IgD-negative memory B cell (primary cell): ENCODE measurements around the gene BEGAIN. TPM values are rescaled to one million over a fixed set of nuclear protein-coding genes. Genes with fewer than 3 reads are reported as not detected.

Experiments
- H3K27ac Mint-ChIP-seq, 3 donors: one replicate each; pipeline ENCODE4 v1.8.0; 2020 to 2022; ENCODE audit warnings: mild to moderate bottlenecking in 3 of 3, mixed read lengths in 3 of 3, moderate library complexity in 1 of 3
- H3K27me3 Mint-ChIP-seq: one replicate; pipeline ENCODE4 v1.8.0; 2021; ENCODE audit warnings: mixed read lengths
- H3K36me3 Mint-ChIP-seq: one replicate; pipeline ENCODE4 v1.8.0; 2020; ENCODE audit warnings: mild to moderate bottlenecking, mixed read lengths
- H3K4me1 Mint-ChIP-seq, 3 donors: one replicate each; pipeline ENCODE4 v1.8.0; 2020 to 2022; ENCODE audit warnings: mixed read lengths in 3 of 3, mild to moderate bottlenecking in 1 of 3
- H3K4me3 Mint-ChIP-seq, 4 donors: one replicate each; pipeline ENCODE4 v1.8.0; 2020 to 2022; ENCODE audit warnings: mild to moderate bottlenecking in 4 of 4, mixed read lengths in 4 of 4, moderate library complexity in 3 of 4
- H3K9me3 Mint-ChIP-seq, 3 donors: one replicate each; pipeline ENCODE4 v1.8.0; 2020 to 2021; ENCODE audit warnings: mixed read lengths in 3 of 3, mild to moderate bottlenecking in 1 of 3
- polyA plus RNA-seq: library from polyadenylated mRNA; unstranded; fragments of 300-500 nt; fragmentation: Illumina TruSeq; gene quantifications from one replicate; pipeline ENCODE4 v1.2.3, GENCODE V29; 2021

BEGAIN gene
- polyA plus RNA-seq, 1 donor from 2014 or later, result 0.91 TPM

DNA sequence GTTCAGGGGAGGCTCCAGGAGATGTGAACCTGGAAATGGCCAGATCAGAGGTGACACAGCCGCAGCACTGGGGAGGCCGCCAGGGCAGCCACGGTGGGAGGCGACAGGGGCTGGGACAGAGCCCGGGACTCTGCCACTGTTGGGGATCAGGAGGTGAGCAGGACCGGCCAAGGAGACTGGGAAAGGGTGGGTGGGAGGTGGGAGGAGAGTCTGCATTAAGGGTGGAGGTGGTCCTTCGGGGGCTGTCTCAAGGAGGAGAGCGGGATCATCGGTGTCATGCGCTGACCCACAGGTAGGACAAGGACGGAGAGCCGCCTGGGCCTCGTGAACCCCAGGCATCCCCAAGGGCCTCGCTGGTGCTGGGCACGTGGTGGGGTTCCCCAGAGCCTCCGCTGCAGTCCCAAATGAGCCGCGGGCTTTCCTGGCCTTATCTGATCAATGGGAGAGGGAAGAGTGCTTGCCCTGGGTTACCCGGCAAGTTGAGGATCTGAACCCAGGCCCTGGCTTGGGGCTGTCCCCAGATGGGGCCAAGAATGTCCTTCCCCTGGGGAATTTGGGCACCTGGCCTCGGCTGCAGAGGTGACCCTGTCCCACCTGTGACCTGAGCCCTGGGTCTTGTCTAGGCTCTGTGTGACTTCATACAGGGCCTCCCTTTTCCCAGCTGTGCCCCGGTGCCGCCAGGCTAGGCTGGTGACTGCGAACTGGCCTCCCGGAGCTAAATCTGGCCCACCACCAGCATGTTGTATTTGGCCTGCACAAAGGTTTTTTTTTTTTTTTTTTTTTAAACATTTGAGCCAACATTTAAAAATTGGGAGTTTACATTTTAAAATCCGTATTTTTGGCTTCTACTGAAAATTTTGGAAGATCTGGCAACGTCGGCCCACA lies 13.2 kb downstream of the BEGAIN start:
- Mint-ChIP-seq H3K27ac (no peak overlapping the region), H3K4me3 (no peak overlapping the region), H3K4me1 (peaks cover 0 to 5% (median 3%) of the 10 kb centered on the region in 3 donors), H3K36me3 (peaks cover 2% of the 10 kb centered on the region), H3K27me3 (peaks cover 32% of the 10 kb centered on the region), H3K9me3 (peaks cover 0 to under 1% (median 0%) of the 10 kb centered on the region in 3 donors)

DNA sequence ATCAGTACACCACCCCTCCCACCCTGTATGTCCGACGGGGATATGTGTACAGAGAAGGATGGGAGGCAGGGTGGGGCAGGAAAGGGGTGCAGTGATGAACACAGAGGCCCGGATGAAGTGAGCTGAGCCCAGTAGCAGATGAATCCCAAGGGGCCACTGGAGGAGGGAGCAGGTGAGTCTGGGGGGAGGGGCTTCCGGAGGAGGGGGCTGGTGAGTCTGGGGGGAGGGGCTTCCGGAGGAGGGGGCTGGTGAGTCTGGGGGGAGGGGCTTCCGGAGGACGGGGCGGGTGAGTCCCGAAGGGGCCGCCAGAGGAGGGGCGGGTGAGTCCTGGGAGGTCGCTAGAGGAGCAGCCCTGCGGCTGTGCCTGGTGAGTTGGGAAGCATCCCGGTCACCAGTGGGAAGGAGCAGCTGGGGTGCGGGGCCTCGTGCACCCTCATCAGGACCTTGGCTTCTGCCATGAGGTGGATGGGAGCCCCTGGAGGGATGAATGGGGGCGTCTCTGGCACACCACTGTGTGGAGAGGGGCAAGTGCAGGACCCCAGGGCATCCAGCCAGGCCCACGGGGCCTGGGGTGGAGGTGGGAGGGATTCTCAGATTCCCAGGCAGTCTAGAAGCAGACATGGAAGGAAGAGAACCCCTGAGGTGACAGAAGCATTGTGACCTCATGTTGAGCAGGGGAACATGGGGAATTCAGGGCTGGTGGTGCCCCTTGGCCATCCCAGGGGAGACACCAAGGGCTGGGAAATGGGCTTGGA lies 14.0 kb downstream of the BEGAIN start:
- Mint-ChIP-seq H3K36me3 (peaks cover 2% of the 10 kb centered on the region), H3K27ac (no peak overlapping the region), H3K4me1 (peaks cover 0 to 5% (median 3%) of the 10 kb centered on the region in 3 donors), H3K4me3 (no peak overlapping the region), H3K9me3 (no peaks in the 10 kb centered on the region), H3K27me3 (peaks cover 32% of the 10 kb centered on the region)

- peaks cover 32% of the 10 kb centered on the region for H3K27me3 Mint-ChIP-seq
- H3K27ac Mint-ChIP-seq, result no peak overlapping the region
- no peaks in the 10 kb centered on the region for H3K9me3 Mint-ChIP-seq
- peaks cover 2% of the 10 kb centered on the region for H3K36me3 Mint-ChIP-seq
- peaks cover 0 to 5% (median 3%) of the 10 kb centered on the region in 3 donors for H3K4me1 Mint-ChIP-seq
- no peak overlapping the region for H3K4me3 Mint-ChIP-seq
Measured at GRCh38 chr14:100572543-100572942, 14.7 kb downstream of the BEGAIN start.

GRCh38 chr14:100571837-100572236 lies 15.4 kb downstream of the BEGAIN start:
- H3K4me1 Mint-ChIP-seq, result peaks cover 0 to 5% (median 3%) of the 10 kb centered on the region in 3 donors
- H3K4me3 Mint-ChIP-seq, result no peak overlapping the region
- peaks cover 2% of the 10 kb centered on the region for H3K36me3 Mint-ChIP-seq

DNA sequence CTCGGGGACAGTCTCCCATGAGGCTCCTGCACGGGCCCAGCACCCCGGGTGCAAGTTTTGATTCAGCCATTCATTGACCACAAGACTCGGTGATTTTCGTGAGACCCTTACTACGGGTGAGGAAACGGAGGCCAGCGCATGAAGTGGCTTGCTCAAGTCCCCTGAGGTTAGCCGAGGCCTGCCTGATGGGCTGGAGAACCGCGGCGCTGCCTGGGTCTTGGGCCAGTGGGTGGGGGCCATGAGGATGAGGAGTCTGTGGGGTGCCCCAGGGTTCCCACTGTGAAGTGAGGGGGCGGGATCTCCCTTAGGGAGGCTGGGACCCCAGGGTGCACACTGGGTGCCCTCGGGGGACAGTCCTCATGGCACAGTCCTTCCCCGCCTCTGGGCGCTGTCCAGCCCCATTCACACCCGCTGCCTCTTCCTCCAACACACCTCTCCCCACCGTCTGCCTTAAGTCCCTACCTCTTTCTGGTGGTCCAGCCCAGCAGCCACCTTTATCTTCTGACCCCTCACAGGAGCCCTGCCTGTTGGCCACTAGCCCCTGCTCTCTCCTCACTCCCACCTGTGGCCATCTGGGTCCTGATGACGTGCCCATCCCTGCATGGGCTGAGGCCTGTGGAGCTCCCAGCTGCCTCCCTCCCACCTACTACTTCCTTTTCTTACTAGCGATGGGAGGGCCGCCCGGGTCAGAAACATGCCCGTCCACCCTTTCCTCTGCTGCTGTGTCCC lies 16.3 kb downstream of the BEGAIN start:
- H3K9me3 Mint-ChIP-seq, result peaks cover 0 to 2% (median 0%) of the 10 kb centered on the region in 3 donors
- H3K27ac Mint-ChIP-seq, result no peak overlapping the region
- H3K36me3 Mint-ChIP-seq, result peaks cover 2% of the 10 kb centered on the region
- peaks cover 37% of the 10 kb centered on the region for H3K27me3 Mint-ChIP-seq
- H3K4me3 Mint-ChIP-seq, result peak overlapping the region in 1 of 4 donors; percentile 82
- peaks cover 0 to 5% (median 3%) of the 10 kb centered on the region in 3 donors for H3K4me1 Mint-ChIP-seq

More at GRCh38 chr14:100571837-100572236, 15.4 kb downstream of the BEGAIN start:
- H3K27ac Mint-ChIP-seq, result no peak overlapping the region
- H3K27me3 Mint-ChIP-seq, result peaks cover 32% of the 10 kb centered on the region
- peaks cover 0 to 2% (median 0%) of the 10 kb centered on the region in 3 donors for H3K9me3 Mint-ChIP-seq

DNA sequence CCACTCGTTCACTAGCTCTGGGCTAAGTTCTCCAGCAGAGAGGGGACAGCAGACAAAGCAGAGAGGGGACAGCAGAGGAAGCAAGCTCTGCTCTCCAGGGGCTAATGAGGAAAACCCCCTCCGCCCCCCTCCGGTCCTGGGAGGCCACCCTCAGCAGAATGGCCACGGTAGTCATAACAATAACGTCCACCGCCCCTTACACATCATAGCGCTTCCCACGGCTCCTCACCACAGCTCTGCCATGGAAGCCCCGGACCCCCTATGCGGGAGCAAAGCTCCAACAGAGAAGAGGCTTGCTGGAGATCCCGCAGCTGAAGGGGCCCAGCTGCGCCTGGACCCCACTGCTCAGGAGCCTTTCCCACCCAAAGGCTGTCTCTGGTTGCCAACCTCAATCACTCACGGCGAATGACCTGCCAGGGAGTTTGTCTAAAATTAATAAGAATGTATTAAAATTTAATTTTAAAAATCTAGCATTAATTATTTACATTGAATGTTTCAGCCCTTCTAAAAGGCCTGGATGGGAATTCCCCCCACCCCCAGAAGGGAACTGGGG lies 17.4 kb downstream of the BEGAIN start:
- Mint-ChIP-seq H3K36me3 (peaks cover 2% of the 10 kb centered on the region), H3K27me3 (peaks cover 46% of the 10 kb centered on the region), H3K27ac (no peak overlapping the region), H3K9me3 (peaks cover 0 to 2% (median 0%) of the 10 kb centered on the region in 3 donors), H3K4me3 (no peak overlapping the region), H3K4me1 (peaks cover 0 to 5% (median 3%) of the 10 kb centered on the region in 3 donors)

- H3K4me3 Mint-ChIP-seq, result peak overlapping the region in 1 of 4 donors; percentile 73
- H3K9me3 Mint-ChIP-seq, result peaks cover 0 to 2% (median 0%) of the 10 kb centered on the region in 3 donors
- H3K4me1 Mint-ChIP-seq, result peaks cover 0 to 5% (median 3%) of the 10 kb centered on the region in 3 donors
- no peak overlapping the region for H3K27ac Mint-ChIP-seq
- peaks cover 2% of the 10 kb centered on the region for H3K36me3 Mint-ChIP-seq
- peaks cover 50% of the 10 kb centered on the region for H3K27me3 Mint-ChIP-seq
Measured at GRCh38 chr14:100568998-100569733, 18.1 kb downstream of the BEGAIN start.

GRCh38 chr14:100568164-100568997 lies 18.8 kb downstream of the BEGAIN start:
- no peak overlapping the region for H3K27ac Mint-ChIP-seq
- peaks cover 0 to 2% (median 0%) of the 10 kb centered on the region in 3 donors for H3K9me3 Mint-ChIP-seq
- H3K4me3 Mint-ChIP-seq, result no peak overlapping the region
- H3K36me3 Mint-ChIP-seq, result peaks cover 2% of the 10 kb centered on the region
- peaks cover 56% of the 10 kb centered on the region for H3K27me3 Mint-ChIP-seq
- H3K4me1 Mint-ChIP-seq, result peaks cover 0 to 5% (median 3%) of the 10 kb centered on the region in 3 donors

DNA sequence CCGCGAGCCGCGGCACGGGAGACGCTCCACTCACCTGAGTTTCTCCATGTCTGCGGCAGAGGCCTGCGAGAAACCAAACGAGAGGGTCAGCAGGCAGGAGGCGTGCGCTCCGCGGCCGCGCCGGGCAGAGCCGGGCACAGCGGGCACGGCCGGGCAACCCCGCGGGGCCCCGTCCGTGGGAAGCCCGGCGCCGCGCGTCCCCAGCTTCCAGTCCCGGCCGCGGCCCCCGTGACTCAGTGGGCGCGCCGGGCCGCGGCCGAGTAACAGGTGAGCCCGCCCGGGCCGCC lies 19.4 kb downstream of the BEGAIN start:
- Mint-ChIP-seq H3K9me3 (peaks cover 0 to 2% (median 0%) of the 10 kb centered on the region in 3 donors), H3K27ac (no peak overlapping the region), H3K4me3 (no peak overlapping the region), H3K36me3 (peaks cover 2% of the 10 kb centered on the region), H3K4me1 (peaks cover 0 to 4% (median 2%) of the 10 kb centered on the region in 3 donors), H3K27me3 (peaks cover 59% of the 10 kb centered on the region)

GRCh38 chr14:100567009-100567876 lies 20.0 kb downstream of the BEGAIN start:
- no peak overlapping the region for H3K27ac Mint-ChIP-seq
- no peaks in the 10 kb centered on the region for H3K4me1 Mint-ChIP-seq
- H3K4me3 Mint-ChIP-seq, result peak overlapping the region in 1 of 4 donors; percentile 78
- H3K9me3 Mint-ChIP-seq, result peaks cover 0 to 2% (median 0%) of the 10 kb centered on the region in 3 donors
- peaks cover 2% of the 10 kb centered on the region for H3K36me3 Mint-ChIP-seq
- H3K27me3 Mint-ChIP-seq, result peaks cover 56% of the 10 kb centered on the region

GRCh38 chr14:100566586-100566985 lies 20.6 kb downstream of the BEGAIN start:
- H3K27me3 Mint-ChIP-seq, result peaks cover 49% of the 10 kb centered on the region
- H3K36me3 Mint-ChIP-seq, result no peaks in the 10 kb centered on the region
- no peaks in the 10 kb centered on the region for H3K4me1 Mint-ChIP-seq
- H3K27ac Mint-ChIP-seq, result no peak overlapping the region
- H3K9me3 Mint-ChIP-seq, result peaks cover 0 to 2% (median 0%) of the 10 kb centered on the region in 3 donors
- H3K4me3 Mint-ChIP-seq, result no peak overlapping the region

DNA sequence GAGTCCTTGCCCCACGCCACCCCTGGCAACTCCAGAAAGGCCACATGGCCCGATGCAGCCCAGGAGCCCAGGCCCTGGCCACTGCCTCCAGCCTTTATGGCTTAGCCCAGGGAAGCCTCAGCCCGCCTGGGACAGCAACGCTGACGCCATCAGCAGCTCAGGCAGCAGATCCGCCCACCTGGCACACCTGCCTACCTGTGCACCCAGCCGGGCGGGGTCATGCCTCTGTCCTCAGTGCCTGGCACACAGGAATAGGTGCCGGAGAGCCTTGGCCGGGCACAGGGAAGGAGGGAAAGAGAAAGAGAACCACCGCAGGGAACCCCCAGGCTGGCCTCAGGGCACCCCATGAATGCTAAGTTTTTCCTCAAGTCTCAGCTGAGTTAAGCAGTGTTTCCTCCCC lies 21.1 kb downstream of the BEGAIN start:
- H3K27ac Mint-ChIP-seq, result no peak overlapping the region
- H3K4me3 Mint-ChIP-seq, result peak overlapping the region in 1 of 4 donors; percentile 40
- peaks cover 45% of the 10 kb centered on the region for H3K27me3 Mint-ChIP-seq
- no peaks in the 10 kb centered on the region for H3K4me1 Mint-ChIP-seq
- H3K9me3 Mint-ChIP-seq, result peaks cover 0 to 2% (median 0%) of the 10 kb centered on the region in 3 donors
- H3K36me3 Mint-ChIP-seq, result no peaks in the 10 kb centered on the region
